NT2/D1 (cell line): ENCODE results near the gene ARMH1.

Experiments used
- YY1 ChIP-seq: IDR thresholded peaks from 2 replicates; pipeline ENCODE4 v1.6.1; 2011; ENCODE audit not compliant: insufficient read length, insufficient read depth
- ZNF274 ChIP-seq: IDR thresholded peaks from 2 replicates; pipeline ENCODE4 v1.6.1; 2011; ENCODE audit warnings: mild to moderate bottlenecking, low read depth, low read length

GRCh38 chr1:44705470-44705869, 31.0 kb downstream of the ARMH1 start:
- TF ChIP-seq ZNF274 (no peak), YY1 (no peak)
